CMK (cell line): ENCODE data around the gene PNPLA7.
A peak's percentile ranks its signal among the peaks of the same experiment; 100 is the strongest.
"Not testable (repeated sequence)": the region's sequence is repeated elsewhere in the genome, so short reads cannot be mapped to it uniquely, and the experiment has no call there.

ENCODE experiments used
- DNase-seq: peaks from one replicate; pipeline ENCODE4 v3.0.0-alpha.2; 2010; ENCODE audit warnings: low read depth

Gene PNPLA7

DNA sequence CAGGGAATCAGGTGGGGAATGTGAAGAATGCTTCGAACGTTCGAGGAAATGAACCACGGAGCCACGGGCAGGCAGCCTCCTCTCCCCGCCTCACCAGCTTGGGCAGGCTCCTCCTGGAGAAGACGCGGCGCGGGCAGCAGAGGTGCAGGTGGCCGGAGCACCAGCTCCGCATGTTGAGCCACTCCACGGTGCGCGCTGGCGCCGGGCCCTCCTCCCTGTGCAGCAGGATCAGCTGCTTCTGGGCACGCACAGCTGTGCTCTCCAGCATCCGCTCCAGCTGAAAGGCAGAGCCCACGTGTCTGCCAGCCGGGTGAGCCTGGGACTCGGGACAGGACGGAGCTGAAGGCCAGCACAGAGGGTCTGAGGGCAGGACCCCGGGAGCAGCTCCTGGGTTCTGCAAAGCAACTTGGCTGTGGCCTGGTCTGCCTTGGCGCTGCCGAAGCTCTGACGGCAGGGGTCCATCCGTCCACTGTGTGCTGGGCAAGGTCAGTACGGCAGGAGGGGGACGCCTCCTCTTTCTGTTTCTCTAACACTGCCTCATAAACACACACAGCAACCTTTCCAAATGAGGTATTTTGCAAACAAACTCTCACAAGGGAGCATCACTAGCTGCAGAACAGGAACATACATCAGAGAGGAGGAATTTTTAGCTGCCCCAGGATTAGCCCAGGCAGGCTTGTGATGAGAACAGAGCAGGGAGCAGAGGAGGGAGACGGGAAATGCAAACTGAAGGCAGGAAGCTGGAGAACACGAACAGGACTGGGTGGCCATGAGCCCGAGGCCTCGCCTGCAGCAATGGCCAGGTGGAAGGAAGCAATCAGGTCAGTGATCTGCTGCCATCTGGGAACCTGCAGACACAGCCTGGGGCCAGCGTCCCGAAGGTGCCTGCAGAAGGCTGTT, 71.0 kb downstream of the PNPLA7 start:
- no peak for DNase-seq

DNA sequence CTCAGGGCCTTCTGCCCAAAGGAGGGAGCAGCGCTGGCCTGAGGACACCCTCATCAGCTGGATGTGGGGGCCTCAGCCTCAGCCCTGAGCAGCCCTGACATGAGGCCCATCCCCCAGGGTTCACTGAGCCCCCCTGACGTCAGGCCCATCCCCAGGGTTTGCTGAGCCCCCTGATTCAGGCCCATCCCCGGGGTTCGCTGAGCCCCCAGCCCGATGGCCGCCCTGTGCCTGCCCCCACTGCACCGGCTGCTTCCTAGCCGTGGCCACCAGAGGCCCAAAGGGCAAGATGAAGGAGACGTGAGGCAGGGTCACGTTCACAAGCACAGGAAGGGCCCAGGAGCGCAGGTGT, 71.6 kb downstream of the PNPLA7 start:
- DNase-seq: no peak

DNA sequence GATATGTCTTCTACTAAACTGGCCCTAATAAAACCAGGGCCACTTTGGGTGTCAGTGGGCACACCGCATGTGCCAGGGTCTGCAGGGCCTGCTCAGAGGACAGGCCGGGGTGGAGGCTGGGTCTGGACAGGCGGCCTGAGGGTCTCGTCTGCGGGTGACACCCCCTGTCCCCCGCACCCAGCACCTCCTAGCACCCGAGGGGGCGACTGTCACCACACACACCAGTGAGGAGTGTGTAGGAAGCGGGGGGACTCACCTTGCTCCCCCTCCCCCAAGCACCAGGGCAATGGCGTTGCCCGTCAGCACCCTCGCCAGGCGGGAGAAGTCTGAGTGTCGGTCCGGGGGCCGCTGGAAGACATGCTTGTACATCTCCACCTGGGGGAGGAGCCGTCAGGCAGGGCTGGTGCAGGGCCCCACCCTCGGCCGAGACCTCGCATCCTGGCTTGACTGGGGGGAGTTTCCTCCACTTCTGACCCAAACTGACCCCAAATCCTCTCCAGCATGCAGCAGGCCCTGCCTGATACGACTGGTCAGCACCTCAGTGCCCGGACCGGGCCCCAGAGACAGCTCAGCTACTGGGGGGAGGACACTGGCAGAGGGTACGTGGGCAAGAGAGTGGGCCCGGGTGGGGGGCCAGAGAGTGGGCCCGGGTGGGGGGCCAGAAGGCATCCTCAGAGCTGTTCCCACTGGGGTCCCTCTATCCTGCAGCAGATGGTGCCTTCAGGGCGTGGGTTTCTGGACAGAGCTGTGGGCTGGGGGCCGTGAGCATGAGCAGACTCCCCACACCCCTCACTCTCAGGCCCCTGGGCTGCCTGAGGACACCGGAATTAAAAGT, 72.2 kb downstream of the PNPLA7 start:
- no peak for DNase-seq

DNA sequence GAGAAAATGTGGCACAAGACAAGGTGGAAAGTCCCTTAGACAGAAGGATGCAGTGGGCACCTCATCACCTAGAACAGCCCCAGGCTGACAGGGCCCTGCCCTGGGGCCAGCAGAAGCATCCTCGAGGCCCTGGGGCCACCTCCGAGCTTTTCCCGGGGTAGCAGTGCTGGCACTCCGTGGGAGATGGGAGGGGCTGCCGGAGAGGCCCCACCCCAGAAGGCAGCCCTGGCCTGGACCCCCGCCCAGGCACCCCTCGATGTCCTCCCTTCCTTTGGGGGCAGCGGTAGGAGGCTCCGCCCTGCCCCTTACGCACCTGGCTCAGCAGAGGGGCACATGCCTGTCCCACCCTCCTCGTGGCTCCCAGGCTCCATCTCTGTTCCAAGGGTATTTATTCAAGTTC, 73.3 kb downstream of the PNPLA7 start:
- no peak for DNase-seq

DNA sequence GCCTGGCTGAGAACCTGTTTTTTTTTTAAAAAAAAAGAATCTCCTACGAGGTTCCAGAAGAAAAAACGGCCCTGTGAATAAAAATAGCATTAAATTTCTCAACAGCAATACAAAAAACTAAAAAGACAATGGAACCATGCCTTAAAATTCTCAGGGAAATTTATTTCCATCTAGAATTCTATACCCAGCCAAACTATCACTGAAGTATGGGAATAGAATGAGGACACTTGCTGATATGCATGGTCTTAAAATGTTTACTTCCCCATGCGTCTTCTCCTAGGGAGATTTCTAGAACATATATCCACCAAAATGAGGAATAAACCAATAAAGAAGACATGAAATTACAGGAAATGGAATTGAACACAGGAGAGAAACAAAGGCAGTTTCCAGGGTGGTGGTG, 74.5 kb downstream of the PNPLA7 start:
- DNase-seq: no peak

DNA sequence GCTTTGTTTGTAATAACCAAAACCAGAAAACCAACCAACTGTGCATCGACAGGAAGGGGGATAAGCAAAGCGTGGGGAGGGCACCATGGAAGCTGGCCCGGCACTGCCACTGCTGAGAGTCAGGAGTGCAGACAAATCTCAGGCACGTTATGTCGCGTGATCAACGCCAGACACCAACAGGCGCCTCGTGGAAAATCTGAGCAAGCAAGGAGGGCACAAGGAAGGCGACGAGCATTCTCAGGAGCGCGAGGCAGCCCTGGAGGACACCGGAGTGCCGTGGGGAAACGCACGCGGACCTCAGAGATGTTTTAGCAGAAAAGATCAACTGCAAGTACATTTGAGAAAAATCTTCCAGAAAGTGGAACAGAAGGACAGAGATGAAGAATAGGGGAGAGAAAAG, 75.9 kb downstream of the PNPLA7 start:
- DNase-seq: no peak

DNA sequence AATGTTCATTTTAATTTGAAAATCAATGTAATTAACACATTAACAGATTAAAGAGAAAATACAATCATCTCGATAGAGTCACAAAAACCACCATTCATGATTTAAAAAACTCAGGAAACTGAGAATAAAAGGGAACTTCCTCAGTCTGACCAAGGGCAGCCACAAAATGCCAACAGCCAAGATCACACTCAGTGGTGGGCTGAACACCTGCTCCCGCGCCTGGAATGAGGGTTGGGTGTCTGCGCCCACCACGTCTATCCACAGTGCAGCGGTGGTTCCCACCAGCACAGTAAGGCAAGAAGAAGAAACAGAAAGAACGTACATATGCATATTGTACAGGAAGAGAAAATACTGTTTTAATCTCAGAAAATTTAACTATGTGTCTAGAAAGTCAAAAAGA, 79.4 kb downstream of the PNPLA7 start:
- no peak for DNase-seq

DNA sequence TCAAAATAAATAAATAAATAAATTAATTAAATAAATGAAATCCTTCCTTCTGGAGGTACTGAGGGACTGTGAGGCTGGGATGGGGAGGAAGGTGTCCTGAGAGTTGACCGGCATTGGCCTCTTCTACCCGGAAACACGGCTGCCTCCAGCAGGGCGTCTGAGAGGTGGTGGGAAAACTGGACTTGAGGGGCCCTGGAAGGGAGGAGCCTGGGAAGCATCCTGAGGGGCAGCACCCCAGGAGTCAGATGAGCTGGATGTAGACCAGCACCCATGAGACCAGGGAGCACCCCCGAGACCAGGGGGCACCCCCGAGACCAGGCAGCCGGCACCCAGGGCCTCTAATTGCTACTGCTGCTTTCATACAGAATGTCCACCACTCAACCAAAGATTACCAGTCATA, 82.3 kb downstream of the PNPLA7 start:
- no peak for DNase-seq

DNA sequence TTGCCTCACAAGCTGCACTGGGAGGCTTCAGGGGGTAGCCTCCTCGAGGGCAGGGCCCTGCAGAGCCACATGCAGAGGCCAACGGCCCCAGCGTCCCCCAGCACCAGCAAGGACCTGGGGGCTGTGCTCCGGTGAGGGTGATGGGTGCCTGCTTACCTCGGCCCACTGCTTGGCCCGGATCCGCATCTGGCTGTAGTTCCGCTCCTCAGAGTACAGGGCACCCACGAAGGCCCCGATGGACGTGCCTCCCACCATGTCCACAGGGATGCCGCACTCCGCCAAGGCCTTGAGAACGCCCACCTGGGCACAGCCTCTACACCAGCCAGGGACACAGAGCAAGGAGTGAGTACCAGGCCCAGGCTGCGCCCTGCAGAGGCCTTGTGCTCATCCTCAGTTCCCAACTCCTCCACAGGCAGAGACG, 83.0 kb downstream of the PNPLA7 start:
- DNase-seq: no peak

DNA sequence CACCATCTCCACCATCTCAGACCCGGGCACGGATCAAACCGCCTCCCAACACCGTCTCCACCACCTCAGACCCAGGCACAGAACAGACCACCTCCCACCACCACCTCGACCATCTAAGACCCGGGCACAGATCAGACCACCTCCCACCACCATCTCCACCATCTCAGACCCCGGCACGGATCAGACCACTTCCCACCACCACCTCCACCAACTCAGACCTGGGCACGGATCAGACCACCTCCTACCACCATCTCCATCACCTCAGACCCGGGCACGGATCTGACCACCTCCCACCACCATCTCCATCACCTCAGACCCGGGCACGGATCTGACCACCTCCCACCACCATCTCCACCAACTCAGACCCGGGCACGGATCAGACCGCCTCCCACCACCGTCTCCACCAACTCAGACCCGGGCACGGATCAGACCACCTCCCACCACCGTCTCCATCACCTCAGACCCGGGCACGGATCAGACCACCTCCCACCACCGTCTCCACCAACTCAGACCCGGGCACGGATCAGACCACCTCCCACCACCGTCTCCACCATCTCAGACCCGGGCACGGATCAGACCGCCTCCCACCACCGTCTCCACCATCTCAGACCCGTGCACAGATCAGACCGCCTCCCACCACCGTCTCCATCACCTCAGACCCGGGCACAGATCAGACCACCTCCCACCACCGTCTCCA, 83.7 kb downstream of the PNPLA7 start:
- not testable (repeated sequence) for DNase-seq

DNA sequence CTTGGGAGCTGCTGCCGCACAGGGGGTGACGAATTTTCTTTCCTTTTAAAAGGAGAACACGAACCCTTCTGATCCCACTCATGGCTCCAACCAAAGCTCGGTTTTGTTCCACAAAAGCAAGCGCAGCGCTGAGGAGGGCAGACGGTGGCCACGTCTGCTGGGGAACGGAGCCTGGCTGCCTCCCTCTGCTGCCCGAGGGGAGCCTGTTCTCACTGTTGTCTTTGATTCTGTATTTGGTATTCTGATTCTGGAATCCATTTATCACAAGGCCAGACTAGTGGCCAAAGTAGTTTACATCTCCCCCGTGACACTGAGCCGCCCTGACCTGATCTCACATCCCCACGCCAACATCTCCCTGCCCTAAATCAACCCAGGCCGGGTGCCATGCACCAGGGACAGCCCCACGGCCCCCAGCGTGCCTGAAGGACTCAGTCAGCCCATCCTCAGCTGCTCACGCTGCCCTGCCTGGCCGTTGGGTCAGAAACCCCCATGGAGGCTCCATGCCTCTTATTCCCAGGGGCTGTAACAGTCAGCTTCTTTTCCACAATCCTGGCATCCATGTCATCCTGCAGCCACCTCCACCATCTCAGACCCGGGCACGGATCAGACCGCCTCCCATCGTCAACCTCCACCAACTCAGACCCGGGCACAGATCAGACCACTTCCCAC, 84.3 kb downstream of the PNPLA7 start:
- DNase-seq: no peak

DNA sequence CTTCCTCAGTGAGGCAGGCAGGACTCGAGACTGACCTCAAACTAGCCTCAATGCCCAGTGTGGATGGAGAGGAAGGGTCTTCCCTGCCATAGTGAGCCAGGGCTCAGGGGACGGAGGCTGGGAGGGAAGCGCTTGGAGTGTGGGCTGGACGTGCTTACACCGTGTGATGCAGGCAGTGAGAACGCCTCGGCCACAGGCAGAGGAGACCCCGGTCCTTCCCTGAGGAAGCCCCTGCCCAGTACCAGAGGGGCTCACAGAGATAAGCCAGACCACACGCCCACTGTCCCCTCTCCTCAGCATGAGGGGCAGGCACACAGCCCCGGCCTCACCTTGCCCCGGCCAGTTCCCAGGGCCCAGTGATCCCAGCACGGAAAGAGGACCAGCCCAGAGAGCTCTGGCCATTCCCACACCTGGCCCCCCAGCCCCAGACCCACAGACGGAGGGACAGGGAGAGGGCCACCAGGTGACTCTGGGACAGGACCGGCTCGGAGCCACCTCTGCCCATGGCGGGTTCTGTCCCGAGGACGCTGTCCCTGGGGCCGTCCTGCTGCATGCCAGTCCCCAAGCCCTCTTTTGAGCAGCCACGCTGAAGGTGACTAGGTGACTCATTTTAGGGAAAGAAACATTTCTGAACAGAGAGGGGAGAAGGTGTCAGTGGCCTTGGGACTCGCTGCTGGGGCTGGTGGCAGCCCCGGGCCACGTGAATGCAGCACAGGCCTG, 85.0 kb downstream of the PNPLA7 start:
- no peak for DNase-seq

DNA sequence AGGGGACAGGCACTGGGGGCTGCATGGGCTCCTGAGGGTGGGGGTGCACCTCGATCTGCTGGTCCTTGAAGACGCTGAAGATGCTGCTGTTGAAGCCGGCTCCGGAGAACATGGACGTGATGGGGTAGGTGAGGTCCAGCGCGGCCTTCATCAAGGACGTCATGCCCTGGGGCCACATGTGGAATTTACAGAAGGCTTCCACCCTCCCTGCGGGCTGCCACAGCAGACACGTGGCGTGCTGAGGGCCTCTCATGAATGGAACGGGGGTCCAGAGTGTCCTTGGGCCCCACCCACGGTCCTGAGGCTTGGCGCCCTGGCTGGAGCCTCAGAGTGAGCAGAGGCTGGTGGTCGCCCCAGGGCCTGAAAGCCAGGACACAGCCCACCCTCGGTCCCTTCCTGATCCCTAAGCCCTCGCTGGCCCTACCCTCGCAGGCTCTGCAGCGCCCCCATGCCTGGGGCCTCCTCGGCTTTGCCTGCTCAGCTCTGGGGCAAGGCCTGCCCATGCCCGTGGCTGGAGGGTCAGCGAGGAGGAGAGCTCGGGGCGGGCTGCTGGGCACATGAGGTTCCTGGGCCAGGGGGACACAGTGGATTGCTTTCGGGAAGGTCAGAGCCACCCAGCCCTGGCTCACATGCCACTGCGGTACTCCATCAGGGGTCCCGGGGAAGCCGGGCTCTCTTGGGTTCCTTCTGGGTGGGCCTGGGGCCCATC, 85.8 kb downstream of the PNPLA7 start:
- no peak for DNase-seq

DNA sequence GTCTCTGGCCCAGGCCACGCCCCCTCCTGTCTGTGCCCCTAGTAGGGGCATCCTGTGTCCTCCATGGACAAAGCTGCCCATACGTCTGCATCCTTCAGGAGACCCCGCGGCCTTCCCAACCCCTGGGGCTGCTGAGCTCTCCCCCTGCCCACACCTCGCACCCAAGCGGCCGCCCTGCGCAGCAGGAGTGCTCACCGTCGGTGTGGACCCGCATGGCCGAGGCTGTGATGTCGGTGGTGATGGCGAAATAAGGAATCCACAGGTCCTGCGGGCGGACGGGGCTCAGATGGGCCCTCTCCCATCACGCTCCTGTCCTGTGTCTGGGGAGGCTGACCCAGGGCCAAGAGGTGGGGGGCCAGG, 86.3 kb downstream of the PNPLA7 start:
- no peak for DNase-seq

DNA sequence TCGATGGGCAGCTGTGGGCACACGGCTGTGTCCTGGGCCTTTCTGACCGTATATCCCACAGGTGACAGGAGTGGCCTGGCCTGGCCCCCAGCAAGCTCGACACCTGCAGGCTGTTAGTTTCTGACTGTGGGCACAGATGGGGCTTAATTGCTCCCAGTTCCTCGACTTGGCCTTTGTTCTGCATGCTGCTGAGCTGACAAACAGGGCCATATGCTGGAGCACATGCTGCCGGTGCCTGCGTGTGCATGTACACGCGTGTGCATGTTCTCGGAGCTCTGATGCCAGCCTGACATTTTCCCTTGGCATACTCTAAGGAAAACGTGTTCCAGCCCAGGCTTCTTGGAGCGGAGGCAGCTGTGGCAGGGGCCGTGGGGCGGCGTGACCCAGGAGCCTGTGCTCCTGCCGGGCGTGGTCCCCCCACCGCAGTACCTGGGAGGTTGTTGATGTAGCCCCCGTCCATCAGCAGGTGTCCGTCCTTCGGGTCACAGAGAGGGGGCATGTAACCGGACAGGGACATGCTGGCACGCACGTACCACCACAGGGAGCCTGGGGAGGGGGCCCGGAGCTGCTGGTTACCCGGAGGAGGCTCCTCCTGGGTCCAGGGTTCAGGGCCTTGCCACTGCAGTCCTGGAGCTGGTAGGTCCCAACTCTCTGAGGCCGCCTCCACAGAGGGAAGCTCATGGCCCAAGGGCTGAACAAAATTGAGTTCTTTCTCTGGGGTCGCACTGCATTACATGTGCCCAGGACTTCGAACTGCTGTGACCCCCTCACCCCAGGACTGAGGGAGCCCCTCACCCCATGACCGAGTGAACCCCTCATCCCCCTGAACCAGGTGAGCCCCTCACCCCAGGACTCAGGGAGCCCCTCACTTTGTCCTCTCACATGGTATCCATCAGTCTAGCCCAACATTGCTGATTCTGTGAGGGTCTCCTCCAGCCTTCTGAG, 86.9 kb downstream of the PNPLA7 start:
- no peak for DNase-seq

DNA sequence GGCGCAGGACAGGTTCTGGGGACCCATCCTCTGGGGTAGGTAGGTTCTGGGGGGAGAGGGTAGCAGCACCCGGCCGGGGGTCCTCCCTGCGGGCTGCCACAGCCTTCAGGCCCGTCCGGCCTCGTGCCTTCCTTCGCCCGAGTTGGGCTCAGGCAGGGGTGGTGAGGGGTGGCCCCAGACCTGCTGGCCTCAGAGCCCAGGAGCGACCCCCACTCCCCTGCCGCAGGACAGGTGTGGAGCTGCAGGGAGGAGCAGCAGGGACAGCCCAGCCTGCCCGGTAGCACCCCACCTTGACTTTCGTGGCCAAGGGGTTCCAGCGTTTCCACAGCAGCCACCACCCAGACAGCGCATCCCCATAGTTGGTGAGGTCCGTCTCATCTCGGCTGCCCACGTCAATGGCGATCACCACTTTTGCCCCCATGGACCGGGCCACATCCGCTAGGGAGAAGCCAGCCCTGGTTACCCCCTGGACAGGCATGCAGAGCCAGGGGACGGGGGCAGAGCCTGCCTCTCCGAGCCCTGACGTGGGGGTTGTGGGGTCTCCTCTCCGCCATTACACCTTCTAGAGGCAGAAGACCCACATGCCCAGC, 87.7 kb downstream of the PNPLA7 start:
- DNase-seq: no peak

DNA sequence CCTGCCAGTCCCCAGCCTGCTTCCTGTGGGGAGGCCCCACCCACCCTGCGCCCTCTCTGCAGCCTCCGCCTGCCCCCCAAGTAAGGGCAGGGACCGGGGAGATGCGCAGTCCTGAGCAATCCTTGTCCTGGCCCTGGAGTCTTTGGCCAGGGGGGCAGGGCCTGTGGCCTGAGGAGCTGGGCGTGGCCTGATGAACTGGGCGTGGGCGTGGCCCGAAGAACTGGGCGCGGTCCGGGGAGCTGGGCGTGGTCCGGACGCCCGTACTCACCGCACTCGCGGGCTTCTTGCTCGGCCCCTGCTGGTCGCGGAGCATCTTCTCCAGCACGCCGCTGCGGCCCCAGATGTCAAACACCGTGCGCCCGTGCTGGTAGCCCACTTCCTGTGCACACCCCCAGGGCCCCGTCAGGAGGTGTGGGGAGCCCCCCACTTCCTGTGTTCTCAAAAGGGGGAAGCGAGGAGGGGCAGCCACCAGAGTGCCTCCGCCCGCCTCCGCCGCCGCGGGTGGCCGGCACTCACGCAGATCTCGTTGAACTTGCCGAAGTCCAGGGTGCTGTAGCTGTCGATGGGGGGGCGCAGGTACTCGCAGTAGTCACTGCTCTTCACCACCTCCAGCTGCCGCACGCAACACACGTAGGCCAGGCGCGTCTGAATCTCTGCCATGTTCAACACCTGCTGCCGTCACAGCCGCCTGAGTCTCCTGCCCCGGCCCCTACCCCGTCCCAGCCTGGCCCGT, 88.4 kb downstream of the PNPLA7 start:
- peak; percentile 96 for DNase-seq

DNA sequence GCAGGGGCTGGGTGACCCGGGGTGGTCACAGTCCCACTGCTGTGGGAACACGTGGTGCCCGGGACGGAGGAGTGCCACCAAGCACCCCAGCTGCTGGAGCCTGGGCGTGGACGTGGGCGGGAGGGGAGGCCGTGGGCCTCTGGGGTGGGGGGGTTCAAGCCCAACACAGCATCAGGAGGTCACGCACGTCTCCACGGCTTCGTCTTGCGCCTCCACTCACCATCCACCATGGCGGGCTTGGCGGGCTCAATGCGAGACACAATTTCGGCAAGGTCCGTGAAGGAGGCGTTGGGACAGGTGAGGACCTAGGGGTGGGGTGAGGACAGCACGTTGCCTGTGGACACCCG, 88.9 kb downstream of the PNPLA7 start:
- DNase-seq: no peak
